Fibroblast of villous mesenchyme (primary cell): ENCODE results near the gene TEKT2. TPM values are rescaled to one million over a fixed set of nuclear protein-coding genes. Genes with fewer than 3 reads are reported as not detected.

Experiments
- DNase-seq: peaks from one replicate; pipeline ENCODE4 v3.0.0-alpha.2; 2010; ENCODE audit warnings: low read depth
- H3K4me3 ChIP-seq: 2 replicates; pipeline ENCODE4 v1.5.1; 2011; ENCODE audit warnings: low read depth, mild to moderate bottlenecking, low read length
- CTCF ChIP-seq: IDR thresholded peaks from 2 replicates; pipeline ENCODE4 v1.5.1; 2012; ENCODE audit warnings: low read depth, mild to moderate bottlenecking, low read length; ENCODE audit not compliant: insufficient read depth
- total RNA-seq: library from RNA; depleted of rRNA; stranded (reverse); fragments of >200 nt; gene quantifications from 2 replicates; pipeline ENCODE4 v1.2.3, GENCODE V29; 2012

Gene TEKT2
- total RNA-seq, 1 donor: not detected

DNA sequence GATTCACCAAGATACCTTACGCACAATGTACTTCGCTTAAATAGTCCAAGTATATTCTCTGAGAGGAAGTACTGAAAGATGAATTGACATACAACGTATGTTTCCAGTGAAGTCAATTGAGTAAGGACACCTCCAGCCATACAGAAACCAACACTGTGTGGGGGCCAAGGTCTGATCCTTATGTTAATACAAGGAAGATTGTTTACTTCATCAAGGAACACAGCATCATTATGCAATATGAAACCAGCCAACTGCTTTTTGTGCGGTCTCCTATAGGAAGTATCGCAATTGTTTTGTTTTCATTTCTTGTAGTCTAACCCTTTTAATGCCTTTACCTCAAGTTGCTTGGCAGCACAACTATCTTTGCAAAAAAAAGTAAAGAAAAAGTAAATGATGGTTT lies 28.2 kb upstream of the TEKT2 start:
- TF ChIP-seq CTCF: no peak
- DNase-seq: no peak
- no peak overlapping the region for H3K4me3 ChIP-seq

DNA sequence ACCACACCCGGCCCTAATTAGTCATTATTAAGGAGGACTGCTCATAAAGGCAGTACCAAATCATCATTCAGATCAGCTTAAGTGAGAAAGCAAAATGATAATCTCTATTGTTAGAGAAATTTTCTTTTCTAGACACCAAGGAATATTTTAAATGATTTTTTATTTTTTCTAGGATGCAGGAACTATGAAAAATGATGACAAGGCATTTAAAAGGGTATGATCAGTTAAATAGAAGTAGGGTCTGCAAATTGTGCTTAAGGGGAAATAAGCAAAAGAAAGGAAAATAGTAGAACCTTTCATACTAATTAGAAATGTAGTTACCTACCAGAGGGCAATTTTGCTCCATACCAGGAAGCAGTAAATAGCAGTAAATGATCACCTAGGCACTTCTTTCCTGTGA lies 21.6 kb upstream of the TEKT2 start:
- H3K4me3 ChIP-seq: no peak overlapping the region
- no peak for DNase-seq
- no peak for TF ChIP-seq CTCF

GRCh38 chr1:36067871-36068270 lies 16.0 kb upstream of the TEKT2 start:
- no peak for TF ChIP-seq CTCF
- H3K4me3 ChIP-seq: no peak overlapping the region
- no peak for DNase-seq

DNA sequence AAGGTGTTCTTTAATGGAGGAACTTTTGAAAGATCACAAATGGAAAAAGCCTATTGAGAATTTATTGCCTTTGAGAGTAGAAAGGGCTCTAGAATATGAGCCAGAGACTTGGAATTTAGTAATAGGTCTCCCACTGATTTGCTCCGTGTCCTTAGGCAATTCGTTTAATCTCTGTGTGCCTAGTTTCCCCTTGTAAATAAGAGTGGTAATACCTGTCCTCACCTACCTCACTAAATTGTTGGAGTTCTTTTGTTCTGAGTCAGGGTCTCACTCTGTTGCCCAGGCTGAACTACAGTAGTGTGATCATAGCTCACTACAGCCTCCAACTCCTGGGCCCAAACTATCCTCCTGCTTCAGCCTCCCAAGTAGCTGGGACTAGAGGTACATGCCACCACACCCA lies 15.0 kb upstream of the TEKT2 start:
- no peak overlapping the region for H3K4me3 ChIP-seq
- no peak for TF ChIP-seq CTCF

GRCh38 chr1:36070349-36070748 lies 13.5 kb upstream of the TEKT2 start:
- no peak for TF ChIP-seq CTCF
- H3K4me3 ChIP-seq: no peak overlapping the region
- no peak for DNase-seq

More for the DNA sequence above, 15.0 kb upstream of the TEKT2 start:
- DNase-seq: no peak

DNA sequence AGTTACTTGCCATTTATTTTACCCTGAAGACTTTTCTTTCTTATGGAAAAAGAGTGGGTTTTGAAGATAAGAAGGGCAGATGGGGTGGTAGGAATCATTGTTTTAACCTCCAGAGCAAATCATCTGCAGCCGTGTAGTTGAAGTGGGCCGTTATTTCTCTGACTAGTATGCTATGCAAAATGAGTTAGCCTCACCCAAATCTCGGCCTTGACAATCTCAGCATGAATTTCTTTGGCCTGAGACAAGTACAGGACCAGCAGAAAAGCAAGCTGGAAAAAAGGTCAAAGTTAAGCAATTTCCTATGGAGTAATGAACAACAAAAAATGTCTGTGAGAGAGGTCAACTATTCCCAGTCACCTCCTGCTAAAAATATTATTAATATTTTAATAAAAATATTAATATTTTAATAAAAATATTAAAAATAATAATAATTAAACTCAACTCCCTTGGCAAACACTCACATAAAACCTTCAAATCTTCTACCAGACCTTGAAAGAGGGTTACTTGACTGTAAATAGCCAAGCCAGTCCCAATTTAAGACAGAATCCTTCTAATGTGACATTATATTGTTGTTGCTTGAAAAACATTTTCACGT lies 6.8 kb upstream of the TEKT2 start:
- TF ChIP-seq CTCF: no peak
- DNase-seq: no peak
- no peak overlapping the region for H3K4me3 ChIP-seq

DNA sequence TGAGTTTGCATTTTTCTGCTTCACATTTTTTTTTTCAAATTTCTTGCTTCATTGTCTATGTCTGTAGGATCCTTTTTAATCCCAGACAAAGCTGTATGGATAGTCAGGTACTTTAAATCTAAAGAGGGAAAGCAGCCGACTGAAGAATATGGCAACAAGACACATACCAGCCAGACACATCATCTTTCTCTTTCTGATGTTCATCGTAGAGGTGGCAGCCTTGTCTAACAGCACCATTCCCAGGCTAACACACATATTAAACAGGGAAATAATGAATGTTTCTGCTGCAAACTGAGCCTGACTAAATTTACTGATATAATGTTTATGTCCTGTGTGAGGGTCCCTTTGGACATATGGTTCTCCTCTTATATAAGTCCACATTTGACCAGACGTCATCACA lies 3.7 kb upstream of the TEKT2 start:
- no peak for DNase-seq

More for the DNA sequence above, 3.7 kb upstream of the TEKT2 start:
- no peak for TF ChIP-seq CTCF
- no peak overlapping the region for H3K4me3 ChIP-seq
